Osteocyte (in vitro differentiated cells): ENCODE data around the gene RFNG. TPM values are rescaled to one million over a fixed set of nuclear protein-coding genes. Genes with fewer than 3 reads are reported as not detected.

Experiments used
- DNase-seq: peaks from one replicate; pipeline ENCODE4 v3.0.0; 2021; ENCODE audit warnings: mixed read lengths; ENCODE audit not compliant: unreplicated experiment; ENCODE audit errors: extremely low spot score
- H3K27ac Mint-ChIP-seq: one replicate; pipeline ENCODE4 v1.8.0; 2021; ENCODE audit warnings: mild to moderate bottlenecking, mixed read lengths; ENCODE audit not compliant: unreplicated experiment
- H3K27me3 Mint-ChIP-seq: one replicate; pipeline ENCODE4 v1.8.0; 2021; ENCODE audit warnings: mixed read lengths; ENCODE audit not compliant: unreplicated experiment
- H3K36me3 Mint-ChIP-seq: one replicate; pipeline ENCODE4 v1.8.0; 2021; ENCODE audit warnings: mixed read lengths; ENCODE audit not compliant: unreplicated experiment
- H3K4me1 Mint-ChIP-seq: one replicate; pipeline ENCODE4 v1.8.0; 2021; ENCODE audit warnings: mixed read lengths; ENCODE audit not compliant: unreplicated experiment
- H3K4me3 Mint-ChIP-seq: one replicate; pipeline ENCODE4 v1.8.0; 2021; ENCODE audit warnings: mild to moderate bottlenecking, moderate library complexity, mixed read lengths; ENCODE audit not compliant: unreplicated experiment
- H3K9me3 Mint-ChIP-seq: one replicate; pipeline ENCODE4 v1.8.0; 2021; ENCODE audit warnings: mixed read lengths; ENCODE audit not compliant: unreplicated experiment
- total RNA-seq: library from RNA; stranded (reverse); gene quantifications from 2 replicates; pipeline ENCODE4 v1.2.1, GENCODE V29; 2021
- TF ChIP-seq, protein P1 (sequence below): fragments of 200-600 bp; sonication (generic); IDR thresholded peaks from 2 replicates; pipeline ENCODE4 v1.5.0; 2021; ENCODE audit warnings: antibody characterized with exemption, mild to moderate bottlenecking, moderate library complexity

The RFNG gene
- total RNA-seq, 1 donor from 2014 or later: 41.0 TPM

DNA sequence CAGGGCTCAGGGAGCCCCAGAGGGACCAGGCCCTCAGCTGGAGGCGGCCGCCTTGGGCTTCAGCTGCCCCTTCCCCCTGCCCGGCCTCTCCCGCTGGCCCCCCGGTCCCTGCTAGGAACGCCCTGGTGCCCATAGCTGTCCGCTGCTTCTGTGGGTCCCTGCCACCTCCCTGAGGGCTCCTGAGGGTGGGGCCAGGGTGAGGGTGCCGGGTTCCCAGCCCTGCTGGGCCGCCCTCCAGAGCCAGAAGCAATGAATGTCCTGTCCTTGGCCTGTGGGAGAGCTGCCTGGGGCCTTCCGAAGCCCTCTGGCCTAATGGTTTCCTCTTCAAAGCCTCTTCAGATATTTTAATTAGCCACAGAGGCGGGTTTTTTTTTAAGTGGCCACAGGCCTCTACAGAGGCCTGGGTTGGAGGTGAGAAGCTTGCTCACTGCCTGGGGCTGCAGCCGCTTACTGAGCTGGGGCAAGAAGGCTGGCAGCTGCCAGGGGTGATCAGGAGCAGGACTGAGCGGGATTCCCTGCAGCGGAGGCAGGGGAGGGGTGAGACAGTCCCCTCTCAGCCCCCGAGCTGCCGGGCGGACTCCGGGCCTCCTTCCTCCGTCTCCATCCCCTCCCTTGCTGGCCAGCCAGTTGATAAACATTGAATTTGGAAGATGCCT is 38.8 kb downstream of the RFNG start:
- Mint-ChIP-seq H3K4me1 (peaks cover 10% of the 10 kb centered on the region), H3K9me3 (no peaks in the 10 kb centered on the region), H3K27ac (no peak overlapping the region), H3K27me3 (no peaks in the 10 kb centered on the region), H3K4me3 (no peak overlapping the region), H3K36me3 (peaks cover 2% of the 10 kb centered on the region)
- no peak for DNase-seq
- TF ChIP-seq, protein P1, sequence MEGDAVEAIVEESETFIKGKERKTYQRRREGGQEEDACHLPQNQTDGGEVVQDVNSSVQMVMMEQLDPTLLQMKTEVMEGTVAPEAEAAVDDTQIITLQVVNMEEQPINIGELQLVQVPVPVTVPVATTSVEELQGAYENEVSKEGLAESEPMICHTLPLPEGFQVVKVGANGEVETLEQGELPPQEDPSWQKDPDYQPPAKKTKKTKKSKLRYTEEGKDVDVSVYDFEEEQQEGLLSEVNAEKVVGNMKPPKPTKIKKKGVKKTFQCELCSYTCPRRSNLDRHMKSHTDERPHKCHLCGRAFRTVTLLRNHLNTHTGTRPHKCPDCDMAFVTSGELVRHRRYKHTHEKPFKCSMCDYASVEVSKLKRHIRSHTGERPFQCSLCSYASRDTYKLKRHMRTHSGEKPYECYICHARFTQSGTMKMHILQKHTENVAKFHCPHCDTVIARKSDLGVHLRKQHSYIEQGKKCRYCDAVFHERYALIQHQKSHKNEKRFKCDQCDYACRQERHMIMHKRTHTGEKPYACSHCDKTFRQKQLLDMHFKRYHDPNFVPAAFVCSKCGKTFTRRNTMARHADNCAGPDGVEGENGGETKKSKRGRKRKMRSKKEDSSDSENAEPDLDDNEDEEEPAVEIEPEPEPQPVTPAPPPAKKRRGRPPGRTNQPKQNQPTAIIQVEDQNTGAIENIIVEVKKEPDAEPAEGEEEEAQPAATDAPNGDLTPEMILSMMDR: no peak

DNA sequence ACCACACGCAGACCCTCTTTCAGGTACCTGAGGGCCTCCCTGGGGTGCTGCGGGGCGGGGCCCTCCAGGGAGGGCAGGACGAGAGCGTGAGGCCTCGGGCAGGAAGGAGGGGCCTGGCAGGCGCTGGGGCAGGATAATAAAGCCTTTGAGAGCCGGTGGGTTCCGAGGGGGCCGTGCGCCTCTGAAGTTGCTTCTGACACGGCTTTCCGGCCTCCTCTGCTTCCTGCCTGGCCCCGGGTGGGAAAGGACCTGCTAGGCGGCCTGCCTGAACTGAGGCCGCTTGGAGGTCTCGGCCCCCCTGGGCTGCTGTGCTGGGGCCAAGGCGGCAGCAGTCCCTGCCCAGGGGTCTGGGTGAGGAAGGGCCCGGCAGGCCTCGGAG is 39.4 kb downstream of the RFNG start:
- Mint-ChIP-seq H3K27me3 (no peaks in the 10 kb centered on the region), H3K4me3 (no peak overlapping the region), H3K27ac (no peak overlapping the region), H3K36me3 (peaks cover under 1% of the 10 kb centered on the region), H3K9me3 (no peaks in the 10 kb centered on the region), H3K4me1 (peaks cover 10% of the 10 kb centered on the region)
- TF ChIP-seq, protein P1: no peak
- DNase-seq: no peak

DNA sequence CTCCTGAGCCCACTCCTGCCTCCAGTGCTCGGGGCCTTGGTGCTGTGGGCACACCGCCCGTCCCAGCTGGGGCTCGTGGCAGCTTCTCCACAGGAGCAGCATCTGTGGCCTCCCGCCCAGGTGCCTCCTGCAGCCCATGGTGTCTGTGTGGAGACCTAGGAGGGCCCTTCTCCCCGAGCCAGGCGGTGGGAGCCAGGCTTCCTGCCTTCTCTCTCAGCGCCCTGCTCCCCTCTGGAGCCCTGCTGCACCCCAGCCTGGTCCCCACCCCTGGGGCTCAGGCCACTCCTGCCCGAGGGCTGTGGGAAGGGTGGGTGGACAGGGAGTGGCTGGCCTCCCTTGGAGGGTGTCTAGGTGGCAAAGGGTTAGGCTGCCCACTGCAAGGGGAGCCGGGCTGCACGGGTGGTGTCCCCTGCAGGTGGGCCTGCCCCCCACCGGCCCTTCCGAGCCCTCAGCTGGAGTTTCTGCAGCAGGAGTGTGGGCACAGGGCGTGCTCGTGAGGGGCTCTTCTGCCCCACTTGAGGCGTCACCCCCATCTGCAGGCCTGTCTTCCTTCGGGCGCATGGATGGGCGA is 39.9 kb downstream of the RFNG start:
- Mint-ChIP-seq H3K27ac (no peak overlapping the region), H3K9me3 (no peaks in the 10 kb centered on the region), H3K4me1 (peaks cover 10% of the 10 kb centered on the region), H3K36me3 (no peaks in the 10 kb centered on the region), H3K4me3 (no peak overlapping the region), H3K27me3 (no peaks in the 10 kb centered on the region)
- TF ChIP-seq, protein P1: no peak
- DNase-seq: no peak

DNA sequence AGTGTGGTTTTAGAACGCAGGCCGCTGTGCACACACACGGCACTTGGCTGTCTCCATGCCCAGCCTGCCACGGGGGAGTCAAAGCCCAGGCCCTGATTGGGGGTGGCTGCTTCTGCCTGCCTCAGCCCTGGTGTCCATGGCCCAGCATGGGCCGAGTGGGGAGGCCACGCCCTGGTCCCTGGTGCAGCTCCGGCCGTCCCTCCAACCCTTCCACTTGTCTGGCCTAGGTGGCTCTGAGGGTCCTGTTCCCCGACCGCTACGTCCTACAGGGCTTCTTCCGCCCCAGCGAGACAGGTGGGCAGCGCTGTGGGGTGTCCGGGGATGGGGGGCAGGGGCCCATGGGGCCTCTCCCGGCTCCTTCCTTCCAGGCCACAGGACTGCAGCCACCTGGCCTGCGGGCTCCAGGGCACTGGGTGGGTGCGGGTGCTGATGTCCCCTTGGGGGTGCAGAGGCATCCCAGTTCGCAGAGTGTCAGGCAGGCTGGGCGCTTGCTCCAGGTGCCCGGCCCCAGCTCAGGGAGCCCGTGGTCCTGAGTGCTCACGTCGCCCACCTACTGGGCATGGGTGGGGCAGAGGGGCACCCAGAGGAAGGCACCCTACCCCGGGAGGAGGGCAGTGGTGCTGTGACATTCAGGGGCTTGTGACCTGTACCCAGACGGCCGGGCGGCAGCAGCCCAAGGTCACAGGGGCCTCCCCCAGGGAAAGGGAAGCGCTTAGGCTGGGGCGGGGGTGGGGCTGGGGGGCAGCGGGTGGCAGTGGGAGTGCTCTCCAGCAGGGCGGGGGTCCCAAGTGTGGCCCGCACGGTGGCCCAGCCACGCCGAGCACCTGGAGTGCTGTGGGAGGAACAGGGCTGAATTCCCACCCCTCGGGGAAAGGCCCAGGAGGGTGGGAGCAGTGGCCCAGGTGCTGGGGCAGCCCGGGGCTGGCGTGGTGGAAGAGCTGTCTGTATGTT is 40.8 kb downstream of the RFNG start:
- TF ChIP-seq, protein P1: no peak
- no peak for DNase-seq
- Mint-ChIP-seq H3K27me3 (no peaks in the 10 kb centered on the region), H3K4me3 (no peak overlapping the region), H3K36me3 (no peaks in the 10 kb centered on the region), H3K27ac (no peak overlapping the region), H3K4me1 (peaks cover 10% of the 10 kb centered on the region), H3K9me3 (no peaks in the 10 kb centered on the region)

DNA sequence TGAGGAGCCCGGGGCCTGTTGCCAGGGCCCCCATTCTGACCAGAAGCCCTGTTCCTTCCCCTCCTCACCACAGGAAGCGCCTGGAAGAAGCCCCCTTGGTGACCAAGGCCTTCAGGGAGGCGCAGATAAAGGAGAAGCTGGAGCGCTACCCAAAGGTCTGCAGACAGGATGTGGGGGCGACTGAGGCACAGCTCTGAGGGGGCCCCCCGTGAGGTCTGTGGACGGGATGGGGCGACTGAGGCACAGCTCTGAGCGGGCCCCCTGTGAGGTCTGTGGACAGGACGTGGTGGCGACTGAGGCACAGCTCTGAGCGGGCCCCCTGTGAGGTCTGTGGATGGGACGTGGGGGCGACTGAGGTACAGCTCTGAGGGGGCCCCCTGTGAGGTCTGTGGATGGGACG is 42.2 kb downstream of the RFNG start:
- TF ChIP-seq, protein P1: no peak
- H3K4me1 Mint-ChIP-seq: peaks cover 9% of the 10 kb centered on the region
- H3K27ac Mint-ChIP-seq: no peak overlapping the region
- no peaks in the 10 kb centered on the region for H3K36me3 Mint-ChIP-seq
- H3K27me3 Mint-ChIP-seq: no peaks in the 10 kb centered on the region
- DNase-seq: no peak
- H3K9me3 Mint-ChIP-seq: no peaks in the 10 kb centered on the region
- H3K4me3 Mint-ChIP-seq: no peak overlapping the region
